NB4 (cell line): ENCODE results near the gene TMEM94.

ENCODE experiments used
- DNase-seq: peaks from one replicate; pipeline ENCODE4 v3.0.0; 2010; ENCODE audit warnings: low read depth
- H3K4me3 ChIP-seq: one replicate; pipeline ENCODE4 v1.5.1; 2011; ENCODE audit warnings: mild to moderate bottlenecking, low read depth, low read length, moderate library complexity
- CTCF ChIP-seq: IDR thresholded peaks from one replicate; pipeline ENCODE4 v1.5.1; 2012; ENCODE audit warnings: low read depth, low read length
- MYC ChIP-seq: IDR thresholded peaks from 2 replicates; pipeline ENCODE4 v1.6.1; 2011; ENCODE audit warnings: low read depth, low read length
- POLR2A ChIP-seq: IDR thresholded peaks from 2 replicates; pipeline ENCODE4 v1.6.1; 2011; ENCODE audit warnings: mild to moderate bottlenecking; ENCODE audit not compliant: insufficient read length; ENCODE audit errors: extremely low read depth
- TF ChIP-seq, protein P1 (sequence below): IDR thresholded peaks from 2 replicates; pipeline ENCODE4 v1.6.1; 2011; ENCODE audit warnings: low read depth, low read length

TMEM94 gene

DNA sequence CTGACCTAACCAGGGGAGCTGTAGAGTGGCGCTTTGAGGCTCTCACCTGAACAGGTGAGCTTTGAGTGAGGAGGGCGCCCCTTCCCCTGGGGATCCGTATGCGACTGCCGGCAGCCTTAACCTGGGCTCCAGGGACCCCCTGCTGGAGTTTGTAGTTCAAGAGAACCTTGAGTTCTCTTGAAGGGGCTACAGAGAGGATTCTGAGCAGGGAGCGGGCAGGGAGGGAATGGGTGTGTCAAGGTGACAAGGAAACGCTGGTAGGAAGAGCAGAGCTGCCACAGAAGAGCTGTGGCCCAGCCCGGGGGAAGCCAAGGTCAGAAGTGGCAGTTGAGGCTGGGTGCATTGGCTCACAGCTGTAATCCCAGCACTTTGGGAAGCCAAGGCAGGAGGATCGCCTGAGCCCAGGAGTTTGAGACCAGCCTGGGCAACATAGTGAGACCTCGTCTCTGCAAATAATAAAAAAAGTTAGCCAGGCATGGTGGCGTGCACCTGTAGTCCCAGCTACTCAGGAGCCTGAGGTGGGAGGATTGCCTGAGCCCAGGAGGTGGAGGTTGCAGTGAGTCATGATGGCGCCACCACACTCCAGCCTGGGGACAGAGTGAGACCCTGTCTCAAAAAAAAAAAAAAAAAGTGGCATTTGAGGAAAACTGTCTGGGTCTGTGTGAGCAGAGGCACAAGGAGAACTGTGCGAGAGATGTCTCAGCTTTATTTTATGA lies 70.3 kb downstream of the TMEM94 start:
- no peak for DNase-seq
- TF ChIP-seq POLR2A: no peak
- TF ChIP-seq MYC: no peak
- TF ChIP-seq, protein P1, sequence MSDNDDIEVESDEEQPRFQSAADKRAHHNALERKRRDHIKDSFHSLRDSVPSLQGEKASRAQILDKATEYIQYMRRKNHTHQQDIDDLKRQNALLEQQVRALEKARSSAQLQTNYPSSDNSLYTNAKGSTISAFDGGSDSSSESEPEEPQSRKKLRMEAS: no peak
- H3K4me3 ChIP-seq: no peak overlapping the region

DNA sequence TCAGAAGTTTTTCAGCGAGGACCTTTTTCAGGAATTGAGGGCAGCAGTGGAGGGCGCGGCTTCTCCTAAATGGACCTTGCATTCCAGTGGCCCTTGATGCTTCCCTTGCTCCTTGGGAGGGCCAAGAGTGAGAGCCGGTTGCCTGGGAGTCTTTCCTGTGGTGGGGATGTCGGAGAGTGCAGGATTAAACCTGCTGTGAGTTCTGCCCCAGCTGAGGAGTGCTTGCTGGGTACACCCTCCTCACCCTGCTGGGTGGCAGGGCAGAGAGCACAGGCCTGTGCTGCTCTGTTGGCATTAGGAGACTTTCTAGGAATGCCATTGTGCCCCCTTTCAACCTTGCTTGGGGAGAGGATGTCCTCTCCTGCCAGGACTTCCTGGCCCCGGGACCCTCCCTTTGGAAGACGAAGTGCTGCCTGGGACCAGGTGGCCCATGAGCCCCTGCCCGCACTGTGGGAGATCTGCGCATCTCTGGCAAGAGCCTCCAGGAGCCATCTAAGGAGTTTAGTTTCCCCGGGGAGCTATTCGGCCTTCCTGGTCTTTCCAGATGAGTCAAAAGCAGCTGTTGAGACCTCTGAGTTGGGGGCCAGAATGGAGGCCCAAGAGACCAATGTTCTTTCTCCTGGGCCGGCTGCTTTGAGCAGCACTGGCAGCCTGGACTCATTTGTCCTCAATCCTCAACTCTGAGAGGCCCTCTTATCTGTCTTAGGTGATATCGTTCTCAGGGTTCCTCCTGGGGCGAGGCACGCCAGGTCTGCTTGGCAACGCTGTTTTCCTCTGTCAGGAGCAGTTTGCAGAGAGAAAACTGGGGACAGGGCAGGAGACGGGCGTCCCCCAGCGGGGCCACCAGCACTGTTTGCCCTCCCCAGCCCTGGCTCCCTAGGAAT lies 74.6 kb downstream of the TMEM94 start:
- no peak for DNase-seq
- TF ChIP-seq MYC (no peak), POLR2A (no peak), CTCF (no peak)
- TF ChIP-seq, protein P1: no peak
- no peak overlapping the region for H3K4me3 ChIP-seq

DNA sequence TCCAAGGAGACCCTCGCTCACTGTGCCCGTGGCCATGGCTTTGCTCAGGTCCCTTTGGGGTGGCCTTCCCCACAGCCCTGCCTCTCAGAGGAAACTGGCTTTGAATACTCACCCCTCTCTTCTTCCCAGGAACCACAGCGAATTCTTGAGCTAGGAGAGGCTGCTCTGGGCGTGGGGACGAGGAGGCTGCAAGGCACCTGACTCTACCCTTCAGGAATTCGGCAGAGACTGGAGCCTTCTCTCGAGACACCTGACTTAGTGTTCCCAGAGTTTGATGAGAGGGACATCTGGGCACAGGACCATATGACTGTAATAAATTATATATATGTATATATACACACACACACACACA lies 75.3 kb downstream of the TMEM94 start:
- no peak overlapping the region for H3K4me3 ChIP-seq
- no peak for DNase-seq
- TF ChIP-seq MYC (no peak), CTCF (no peak), POLR2A (no peak)
- TF ChIP-seq, protein P1: no peak

DNA sequence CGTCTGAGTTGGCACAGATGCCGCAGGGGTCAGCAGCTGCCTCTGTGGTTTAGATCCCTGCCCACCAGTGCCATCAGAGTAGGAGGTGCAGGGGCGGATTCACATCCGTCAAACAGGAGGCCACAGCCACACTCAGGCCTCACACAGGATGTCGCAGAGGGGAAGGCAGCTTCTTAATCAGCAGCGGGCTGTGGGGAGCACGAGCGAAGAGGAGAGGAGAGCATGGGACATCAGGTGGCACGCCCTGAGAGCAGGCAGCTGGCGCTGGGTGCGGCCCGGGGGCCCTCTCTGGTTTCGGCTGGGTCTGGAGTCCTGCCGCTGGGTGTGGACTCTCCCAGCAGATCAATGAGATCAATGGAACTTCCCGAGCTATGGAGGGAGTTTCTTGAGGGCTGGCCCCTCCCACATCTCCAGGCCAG lies 78.7 kb downstream of the TMEM94 start:
- TF ChIP-seq, protein P1: no peak
- no peak for TF ChIP-seq CTCF
- no peak for TF ChIP-seq POLR2A
- DNase-seq: no peak
- H3K4me3 ChIP-seq: no peak overlapping the region

DNA sequence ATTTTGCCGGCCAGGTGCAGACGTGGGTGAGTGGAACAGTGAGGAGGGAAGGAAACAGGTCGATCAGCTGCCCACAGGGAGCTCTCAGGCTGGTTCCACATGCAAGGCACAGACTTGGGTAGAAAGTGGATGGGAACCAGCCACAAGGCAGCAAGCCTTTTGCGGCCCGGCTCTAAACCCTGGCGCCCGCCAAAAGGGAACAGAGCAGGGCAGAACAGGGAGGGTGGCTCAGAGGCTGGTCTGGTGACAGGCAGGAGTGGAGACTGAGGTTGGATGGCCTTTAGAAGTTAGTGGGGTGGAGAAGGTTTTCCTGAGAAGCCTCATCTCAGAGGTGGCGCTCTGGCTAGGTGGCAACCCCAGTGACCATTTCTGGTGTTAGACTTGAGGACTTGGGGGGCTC lies 79.4 kb downstream of the TMEM94 start:
- DNase-seq: no peak
- no peak overlapping the region for H3K4me3 ChIP-seq
- TF ChIP-seq CTCF: no peak
- TF ChIP-seq MYC: no peak
- TF ChIP-seq, protein P1: no peak
- no peak for TF ChIP-seq POLR2A

- H3K4me3 ChIP-seq: no peak overlapping the region
- no peak for DNase-seq
- TF ChIP-seq, protein P1: no peak
- TF ChIP-seq MYC (no peak), CTCF (no peak), POLR2A (no peak)
These were observed 79.9 kb downstream of the TMEM94 start for GRCh38 chr17:75536366-75536765.
